HG02970 (cell line): ENCODE measurements around the gene MXD4.
"Not testable (repeated sequence)": the region's sequence is repeated elsewhere in the genome, so short reads cannot be mapped to it uniquely, and the experiment has no call there.

Source experiments
- ATAC-seq: cut with Tn5 transposase; IDR thresholded peaks from one replicate; pipeline ENCODE4 v1.9.1; 2021; ENCODE audit warnings: mild to moderate bottlenecking, moderate library complexity, moderate number of reproducible peaks; ENCODE audit not compliant: unreplicated experiment, low FRiP score

MXD4 gene

DNA sequence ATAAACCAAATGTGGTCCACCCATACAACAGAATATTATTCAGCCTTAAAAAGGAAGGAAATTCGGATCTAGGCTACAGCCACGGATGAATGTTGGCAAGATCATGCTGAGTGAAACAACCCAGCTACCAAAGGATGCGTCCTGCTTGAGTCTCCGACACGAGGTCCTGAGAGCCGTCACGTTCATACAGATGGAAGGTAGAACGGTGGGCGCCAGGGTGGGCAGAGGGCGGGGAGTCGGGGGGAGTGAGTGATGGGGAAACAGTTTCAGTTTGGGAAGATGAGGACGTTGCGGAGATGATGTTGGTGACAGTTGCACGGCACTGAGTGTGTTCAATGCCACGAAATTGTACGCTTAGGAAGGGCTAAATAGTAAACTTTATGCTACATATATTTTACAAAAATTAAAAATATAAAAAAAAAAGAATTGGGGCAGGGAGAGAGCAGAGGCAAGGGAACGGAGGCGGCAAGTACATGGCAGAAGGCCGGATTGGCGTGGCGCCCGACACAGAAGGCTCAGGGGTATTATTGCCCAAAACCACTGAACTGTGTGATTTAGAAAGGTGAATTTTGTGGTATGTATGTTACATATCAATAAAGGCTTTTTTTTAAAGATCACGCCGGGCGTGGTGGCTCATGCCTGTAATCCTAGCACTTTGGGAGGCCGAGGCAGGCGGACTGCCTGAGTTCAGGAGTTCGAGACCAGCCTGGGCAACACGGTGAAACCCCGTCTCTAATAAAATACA lies 14.8 kb upstream of the MXD4 start:
- no peak for ATAC-seq

DNA sequence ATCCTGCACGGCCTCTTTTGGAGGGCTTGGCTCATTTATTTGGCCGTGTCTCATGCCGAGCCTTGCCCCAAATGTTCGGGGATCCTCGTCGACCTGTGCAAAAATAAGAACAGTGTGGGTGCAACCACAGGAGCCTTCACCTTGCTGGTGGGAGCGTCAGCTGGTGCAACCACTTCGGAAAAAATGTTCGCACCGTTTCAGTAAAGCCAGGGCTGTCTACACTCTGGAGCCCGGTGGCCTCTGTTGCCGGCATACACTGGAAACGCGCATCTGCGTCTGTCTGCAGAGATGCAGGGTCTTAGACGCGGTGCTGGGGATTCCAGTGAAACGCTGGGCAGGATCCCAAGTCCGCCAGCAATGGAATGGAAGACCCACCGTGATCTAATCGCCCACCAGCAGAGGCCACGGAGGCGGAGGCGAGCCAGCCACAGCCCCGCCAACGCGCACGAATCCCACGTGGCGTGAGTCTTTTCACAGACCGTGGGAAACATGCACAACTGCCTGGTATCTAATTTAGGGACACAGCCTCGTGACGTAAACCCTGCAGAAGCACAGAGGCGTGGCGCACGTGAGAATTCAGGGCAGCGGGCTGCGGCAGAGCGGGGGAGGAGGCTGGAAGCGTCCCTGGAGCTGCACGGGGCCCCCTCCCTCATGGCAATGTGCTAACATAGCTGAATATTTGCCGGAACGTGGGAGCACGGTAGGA lies 13.8 kb upstream of the MXD4 start:
- no peak for ATAC-seq

DNA sequence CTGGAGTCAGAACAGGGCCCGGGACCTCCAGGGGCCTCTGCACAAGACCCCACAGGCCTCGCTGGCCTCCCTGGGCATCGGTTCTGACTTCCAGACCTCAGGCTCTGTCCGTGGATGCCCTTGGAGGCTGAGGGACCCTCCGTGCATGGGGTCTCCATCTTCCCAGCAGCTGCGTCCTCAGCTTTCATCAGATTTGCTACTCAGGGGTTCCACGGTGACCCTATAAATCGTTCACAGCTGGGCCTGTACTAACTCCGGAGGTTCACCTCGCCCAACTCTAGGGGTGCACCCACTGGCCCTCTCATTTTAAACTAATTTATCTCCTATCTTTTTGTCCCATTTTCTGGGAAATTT lies 13.1 kb upstream of the MXD4 start:
- ATAC-seq = not testable (repeated sequence)

DNA sequence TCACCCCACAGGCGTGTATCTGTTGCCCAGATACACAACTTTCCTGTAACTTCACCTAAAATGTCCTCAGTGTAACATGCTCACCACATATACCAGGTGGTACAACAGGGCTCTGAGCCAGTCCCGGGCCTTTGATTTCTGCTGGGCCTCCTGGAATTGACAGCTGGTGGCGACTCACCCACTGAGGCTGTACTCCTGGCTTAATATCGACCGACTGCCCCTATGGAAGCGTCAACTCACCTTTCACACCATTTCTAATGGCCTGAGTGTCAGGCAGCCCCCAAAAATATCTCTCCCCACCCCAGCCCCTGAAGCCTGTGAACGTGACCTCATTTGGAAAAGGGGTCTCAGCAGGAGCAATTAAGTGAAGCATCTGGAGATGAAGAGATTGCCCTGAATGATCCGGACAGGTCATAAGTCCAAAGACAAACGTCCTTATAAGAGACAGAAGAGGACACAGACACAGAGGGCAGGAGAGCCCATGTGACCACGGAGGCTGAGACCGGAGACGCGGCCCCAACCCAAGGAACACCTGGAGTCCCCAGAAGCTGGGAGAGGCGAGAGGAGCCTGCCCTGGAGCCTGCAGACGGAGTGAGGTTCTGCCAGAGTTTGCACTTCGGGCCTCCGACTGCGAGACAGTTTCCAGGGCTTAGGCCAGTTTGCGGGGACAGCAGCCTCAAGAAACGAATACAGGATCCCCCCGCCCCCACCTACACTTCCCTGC lies 12.6 kb upstream of the MXD4 start:
- ATAC-seq = no peak

DNA sequence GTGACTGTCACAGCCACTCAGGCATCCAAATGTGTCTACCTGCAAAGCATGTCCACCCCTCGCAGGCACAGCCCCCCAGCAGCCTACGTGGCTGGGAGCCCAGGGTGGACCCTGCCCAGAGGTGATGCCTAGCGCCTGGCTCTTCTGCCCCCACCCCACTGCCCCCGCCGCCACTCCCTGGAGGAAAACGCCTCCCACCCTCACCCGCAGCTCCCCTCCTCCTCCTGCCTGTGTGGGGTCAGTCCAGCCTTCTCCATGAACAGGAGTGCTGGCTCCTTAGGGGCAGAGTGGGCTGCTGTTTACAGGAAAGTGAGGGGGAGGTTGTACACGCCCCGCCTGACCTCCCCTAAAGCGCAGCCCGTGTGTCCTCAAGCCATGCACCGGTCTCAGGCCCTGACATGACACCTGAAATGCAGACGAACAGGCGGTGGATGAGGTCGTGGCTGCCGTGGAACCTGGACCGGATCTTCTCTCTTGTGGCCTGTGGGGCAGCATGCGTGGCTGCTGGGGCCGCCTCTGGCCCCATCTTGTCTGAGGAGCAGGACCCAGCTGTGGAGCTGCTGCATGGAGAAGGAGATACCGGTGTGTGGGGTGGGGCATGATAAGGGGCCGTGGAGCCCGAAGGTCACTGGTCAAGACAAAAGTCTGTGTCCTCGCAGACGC lies 11.9 kb upstream of the MXD4 start:
- no peak for ATAC-seq

DNA sequence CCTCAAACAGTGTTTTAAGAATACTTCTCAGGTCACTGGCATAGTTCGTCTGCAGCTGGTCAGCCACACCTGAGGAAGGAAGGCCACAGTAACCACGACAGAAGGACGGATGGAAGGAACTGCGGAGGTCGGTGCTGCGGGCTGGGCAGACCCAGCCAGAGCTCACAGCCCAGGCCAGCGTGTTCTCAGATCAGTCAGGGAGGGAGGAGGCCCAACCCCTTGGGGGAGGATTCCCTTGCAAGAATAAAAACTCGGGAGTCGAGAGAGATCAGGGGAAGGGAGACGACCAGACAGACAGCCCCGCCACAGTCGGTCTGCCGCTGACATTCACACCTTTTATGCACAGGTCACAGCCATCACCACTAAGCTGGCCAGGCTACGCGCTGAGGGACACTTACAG lies 11.3 kb upstream of the MXD4 start:
- no peak for ATAC-seq

DNA sequence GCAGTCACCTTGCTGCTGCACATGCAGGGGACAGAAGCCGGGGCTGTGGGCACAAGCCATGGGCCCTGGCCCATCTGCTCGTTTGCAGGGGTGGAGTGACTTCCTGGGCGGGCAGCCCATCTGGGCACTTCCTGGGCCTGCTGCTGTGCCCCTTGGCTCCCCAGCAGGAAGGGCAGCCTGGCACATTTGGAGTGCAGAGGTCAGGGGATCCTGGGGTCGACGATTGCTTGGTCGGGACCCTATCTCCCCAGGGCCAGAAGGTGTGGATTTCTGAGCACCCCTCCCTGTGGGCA lies 10.9 kb upstream of the MXD4 start:
- no peak for ATAC-seq

DNA sequence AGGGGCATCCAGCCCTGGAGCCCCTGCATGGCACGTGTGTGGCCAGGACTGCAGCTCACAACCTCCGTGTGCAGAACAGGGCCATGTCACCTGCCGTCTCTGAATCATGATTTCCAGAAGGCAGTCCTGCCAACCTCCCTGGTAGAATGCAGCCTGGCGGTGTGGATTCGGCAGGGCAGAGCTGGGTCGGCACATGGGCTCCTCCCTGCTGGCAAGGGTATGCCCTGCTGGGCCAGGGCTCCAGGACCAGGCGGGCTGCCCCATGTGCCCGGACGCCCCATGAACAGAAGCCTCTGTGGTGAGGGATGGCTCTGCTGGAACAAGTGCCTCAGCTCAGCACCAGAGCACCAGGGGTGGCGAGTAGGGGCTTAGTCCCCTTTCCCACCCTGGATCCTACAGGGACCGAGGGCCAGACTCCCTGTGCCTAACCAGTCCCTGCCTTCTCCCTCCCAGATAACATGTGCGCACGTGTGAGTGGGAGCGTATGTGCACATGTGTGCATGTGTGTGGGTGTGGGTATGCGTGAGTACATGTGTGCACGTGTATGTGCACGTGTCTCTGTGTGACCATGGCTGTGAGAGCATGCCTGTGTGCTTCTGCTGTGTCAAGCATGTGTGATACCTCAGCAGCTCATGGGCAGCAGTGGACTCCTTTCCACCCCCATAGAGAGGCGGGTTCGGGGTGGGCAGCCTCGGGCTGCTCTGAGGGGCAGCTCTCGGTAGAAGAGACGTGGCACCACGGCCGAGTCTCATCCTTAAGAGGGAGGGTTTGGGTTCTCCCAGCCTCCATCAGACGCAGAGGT lies 10.3 kb upstream of the MXD4 start:
- ATAC-seq = no peak

DNA sequence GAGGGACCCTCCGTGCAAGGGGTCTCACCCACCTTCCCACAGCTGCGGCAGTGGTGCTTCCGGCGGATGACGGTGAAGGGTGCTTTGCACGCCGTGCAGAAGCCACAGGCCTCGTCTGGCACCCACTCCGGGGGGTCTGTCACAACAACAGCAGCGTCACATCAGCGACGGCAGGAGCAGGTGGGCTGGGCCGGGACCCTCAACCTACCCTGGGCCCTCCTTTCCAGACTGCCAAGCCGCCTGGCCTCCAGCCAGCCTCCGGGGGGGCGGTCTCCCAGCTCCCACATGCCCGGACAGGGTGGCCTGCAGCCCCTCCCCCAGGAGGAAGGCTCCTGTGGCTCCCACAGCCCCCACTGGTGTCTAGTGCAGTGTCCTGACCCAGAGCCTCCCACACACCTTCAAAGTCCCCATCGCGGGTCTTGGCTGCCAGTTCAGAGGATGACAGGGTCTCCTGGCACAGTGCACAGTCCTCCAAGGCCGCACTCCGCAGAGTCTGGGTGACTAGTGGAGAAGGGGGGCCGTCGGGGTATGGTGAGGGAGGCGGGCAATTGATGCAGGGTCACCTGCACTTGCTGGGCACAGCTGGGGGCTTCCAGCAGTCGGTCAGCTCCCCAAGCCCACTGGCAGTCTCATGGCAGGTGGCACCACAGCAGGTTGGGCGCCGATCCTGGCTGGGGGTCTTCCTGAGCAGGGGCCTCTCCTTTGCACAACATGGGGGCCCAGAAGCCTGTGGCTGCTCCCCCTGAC lies 9.5 kb upstream of the MXD4 start:
- no peak for ATAC-seq

DNA sequence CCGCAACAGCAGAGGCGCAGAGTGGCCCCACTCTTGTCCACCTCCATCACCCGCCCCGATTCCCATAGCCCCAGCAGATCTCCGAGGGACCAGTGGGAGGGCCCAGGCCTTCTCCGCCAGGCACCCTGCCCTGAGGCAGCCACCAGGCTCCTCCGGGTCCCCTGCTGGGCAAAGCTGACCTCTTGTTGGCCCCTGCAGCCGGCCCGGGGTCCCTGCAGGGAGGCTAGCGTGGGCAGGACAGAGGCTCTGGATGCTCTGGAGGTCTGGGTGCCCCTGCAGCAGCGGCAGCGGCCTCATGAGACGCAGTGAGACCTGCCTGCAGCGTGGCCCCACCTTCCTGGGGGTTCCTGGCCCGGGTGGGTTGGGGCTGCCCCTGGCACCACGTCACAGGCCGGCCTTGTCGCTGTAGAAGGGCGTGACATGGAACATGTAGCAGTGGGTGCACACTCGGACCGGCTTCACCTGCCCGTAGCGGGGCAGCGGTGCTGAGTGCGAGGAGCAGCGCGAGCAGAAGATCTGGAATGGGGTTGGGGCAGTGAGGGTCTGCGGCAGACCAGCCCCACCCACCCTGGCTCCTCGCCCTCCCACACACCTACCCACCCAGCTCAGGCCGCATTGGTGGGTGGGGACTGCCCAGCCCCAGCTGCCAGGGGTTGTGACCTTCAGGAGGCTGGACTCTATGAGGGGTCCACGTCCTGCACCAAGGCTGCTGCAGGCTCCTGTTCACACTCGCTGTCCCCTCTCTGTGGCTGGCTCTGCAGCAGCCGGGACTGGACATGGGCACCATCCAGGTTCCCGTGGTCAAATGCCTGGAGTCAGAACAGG lies 8.6 kb upstream of the MXD4 start:
- ATAC-seq = no peak

DNA sequence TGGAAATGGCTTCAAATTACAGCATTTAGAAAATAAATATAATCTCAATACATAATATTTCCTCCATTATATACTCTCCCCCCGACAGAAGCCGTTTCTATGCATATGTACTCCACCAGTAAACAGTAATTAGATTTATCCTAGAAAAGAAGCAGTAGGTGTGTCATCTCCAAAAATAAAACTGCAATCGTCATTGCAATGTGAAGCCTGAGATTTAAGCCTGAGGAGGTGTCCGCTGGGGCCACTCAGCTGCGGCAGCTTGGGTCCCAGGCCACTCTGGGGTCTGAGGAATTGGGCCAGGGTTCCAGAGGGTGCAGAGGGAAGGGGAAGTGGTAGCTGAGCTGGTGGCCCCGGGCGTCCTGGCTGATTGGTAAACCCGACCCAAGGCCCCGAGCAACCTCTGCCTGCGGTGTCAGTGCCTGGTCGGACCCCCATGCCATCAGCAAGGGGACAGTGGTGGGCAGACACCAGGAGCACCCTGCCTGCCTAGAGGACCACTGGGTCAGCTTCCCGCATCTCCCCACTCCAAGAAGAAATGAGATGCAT lies 7.8 kb upstream of the MXD4 start:
- no peak for ATAC-seq

DNA sequence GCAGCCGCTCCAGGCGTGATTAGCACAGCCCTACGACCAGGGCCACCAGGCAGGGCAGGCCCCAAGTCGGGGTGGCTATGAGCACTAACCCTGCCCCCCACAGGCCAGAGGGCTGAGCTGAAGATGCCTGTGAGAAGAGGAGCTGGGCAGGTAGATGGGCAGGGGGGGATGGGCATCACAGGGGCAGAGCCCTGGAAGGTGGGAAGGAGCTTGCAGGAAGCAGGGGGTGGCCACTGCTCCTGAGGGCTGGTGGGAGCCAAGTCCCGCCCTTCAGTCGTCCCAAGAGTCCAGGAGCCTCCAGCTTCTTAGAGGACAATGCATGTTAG lies 7.3 kb upstream of the MXD4 start:
- ATAC-seq = no peak

DNA sequence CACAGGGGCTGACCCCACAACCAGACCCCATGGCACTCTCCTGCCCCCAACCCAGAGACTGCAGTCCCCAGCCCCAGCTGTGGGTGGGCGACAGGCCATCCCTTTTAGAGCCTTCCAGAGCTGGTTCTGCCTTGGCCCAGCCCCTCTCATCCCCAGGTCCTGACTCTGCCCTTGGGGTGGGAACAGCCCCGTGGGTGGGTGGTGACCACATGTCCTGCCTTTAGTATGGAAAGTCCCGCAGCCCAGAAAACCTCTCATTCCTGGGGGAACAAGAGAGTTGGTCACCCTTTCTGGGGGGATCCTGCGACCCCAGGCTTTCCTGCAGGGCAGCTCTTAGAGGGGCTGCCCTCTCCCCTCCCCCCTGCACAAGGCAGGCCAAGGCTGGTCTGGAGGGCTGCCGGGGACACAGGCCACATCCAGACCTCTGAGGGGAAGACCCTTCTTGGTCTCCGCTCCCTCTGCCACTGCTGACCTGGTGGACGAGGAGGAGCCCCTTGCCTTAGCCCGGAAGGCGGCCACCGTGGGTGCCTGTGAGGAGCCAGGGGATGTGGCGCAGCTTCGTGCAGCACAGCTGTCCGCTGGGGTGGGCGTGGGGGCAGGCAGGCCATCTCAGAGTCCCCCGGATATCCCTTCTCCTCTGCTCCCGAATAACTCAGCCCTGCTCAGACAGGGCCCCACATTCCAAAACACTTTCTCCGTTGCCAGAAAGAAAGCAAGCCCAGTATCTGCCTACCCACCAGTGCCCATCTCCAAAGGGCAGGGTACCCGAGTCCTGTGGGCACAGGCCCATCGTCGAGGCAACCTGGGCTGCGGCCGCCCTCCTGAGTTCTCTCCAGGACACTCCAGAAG lies 6.7 kb upstream of the MXD4 start:
- ATAC-seq = no peak

DNA sequence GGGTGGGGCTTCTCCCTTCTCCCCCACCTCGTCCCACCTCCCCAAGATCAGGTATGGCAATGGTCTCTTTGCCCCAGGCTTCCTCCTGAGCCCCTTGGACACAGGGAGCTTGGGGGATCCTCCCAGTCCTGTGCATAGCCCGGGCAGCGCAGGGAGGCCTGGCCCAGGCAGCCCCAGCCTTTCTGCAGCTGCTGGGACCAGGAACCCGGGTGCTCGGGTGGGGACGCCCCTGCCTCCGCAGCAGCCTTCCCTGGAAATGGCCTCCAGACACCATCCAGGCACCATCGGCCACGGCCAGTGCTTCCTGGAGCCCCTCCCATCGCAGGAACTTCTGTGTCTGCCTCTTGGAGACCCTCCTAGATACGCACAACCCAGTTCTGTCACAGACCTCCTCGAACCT lies 5.9 kb upstream of the MXD4 start:
- ATAC-seq = no peak

DNA sequence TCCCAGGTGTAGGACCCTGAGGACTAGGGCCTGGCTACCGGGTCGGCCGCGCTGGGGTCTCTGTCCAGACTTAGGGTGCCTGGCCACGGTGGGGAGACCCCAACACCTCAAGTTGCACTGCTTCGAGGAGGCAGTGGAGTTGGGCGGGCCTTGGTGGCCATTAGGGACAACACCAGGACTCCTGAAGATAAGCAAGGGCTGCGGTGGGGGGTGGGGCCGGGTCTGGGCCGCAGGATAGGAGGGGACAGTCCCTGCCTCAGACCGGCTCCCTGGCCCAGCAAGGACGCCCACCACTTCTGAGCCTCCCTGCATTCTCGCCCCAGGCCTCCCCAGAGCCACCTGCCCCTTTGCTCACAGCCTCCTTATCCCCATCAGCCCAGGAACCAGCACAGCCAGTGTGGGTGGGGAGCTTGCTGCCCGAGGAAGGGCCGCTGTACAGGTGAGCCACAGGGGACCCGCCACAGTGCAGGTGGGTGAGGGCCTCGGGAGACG lies 5.5 kb upstream of the MXD4 start:
- ATAC-seq = no peak

DNA sequence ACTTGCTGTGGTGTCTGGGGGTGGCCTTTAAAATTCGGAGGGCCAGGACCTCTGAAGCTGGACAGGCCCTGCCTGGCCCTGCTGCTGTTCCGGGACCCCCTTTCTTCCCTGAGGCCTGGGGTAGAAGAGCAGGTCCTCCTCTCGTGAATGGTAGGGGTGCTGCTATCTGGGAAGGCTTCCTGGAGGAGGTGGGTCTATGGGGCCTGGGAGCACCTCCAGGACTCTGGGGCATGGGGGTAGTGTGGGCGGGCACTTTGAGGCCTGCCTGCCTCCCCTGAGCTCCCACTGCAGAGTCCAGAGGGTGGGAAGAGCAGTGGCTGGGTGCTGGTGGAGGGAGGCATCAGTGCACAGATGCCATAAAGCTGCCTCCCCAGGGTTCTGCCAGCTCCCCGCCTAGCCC lies 4.9 kb upstream of the MXD4 start:
- ATAC-seq = no peak

DNA sequence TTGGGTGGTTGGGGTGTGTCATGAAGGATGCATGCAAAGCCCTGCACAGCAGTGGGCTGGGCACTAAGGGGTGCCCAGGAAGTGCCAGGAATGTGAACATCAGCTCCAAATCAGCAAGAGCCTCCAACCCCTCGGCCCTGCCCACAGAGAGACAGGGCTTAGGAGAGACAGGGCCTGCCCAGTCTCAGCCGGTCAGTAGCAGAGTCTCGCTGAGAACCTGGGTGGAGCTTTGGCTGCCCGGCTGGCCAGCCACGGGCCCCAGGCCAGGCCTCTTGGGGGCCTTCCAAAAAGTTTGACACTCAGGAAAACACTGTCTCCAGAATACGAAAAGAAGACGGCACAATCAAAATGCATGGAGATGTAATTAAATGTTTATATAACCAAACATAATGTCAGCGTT lies 4.3 kb upstream of the MXD4 start:
- no peak for ATAC-seq
